HepG2 (cell line): ENCODE results near the gene RAC3. TPM values are rescaled to one million over a fixed set of nuclear protein-coding genes. Genes with fewer than 3 reads are reported as not detected.
A peak's percentile ranks its signal among the peaks of the same experiment; 100 is the strongest.

Experiments used
- CERS6 ChIP-seq: sonication (generic); formaldehyde crosslinking; IDR thresholded peaks from 2 replicates; pipeline ENCODE4 v1.5.0; 2020; ENCODE audit warnings: missing genetic modification reagents
- FOXO1 ChIP-seq: sonication (generic); formaldehyde crosslinking; IDR thresholded peaks from 2 replicates; pipeline ENCODE4 v1.4.0; 2020; ENCODE audit warnings: missing genetic modification reagents
- HOXA5 ChIP-seq: sonication (generic); formaldehyde crosslinking; IDR thresholded peaks from 2 replicates; pipeline ENCODE4 v1.4.0; 2020; ENCODE audit warnings: missing genetic modification reagents
- JUNB ChIP-seq: sonication (generic); formaldehyde crosslinking; IDR thresholded peaks from 2 replicates; pipeline ENCODE4 v1.8.0; 2022; ENCODE audit warnings: missing genetic modification reagents, mild to moderate bottlenecking, borderline replicate concordance
- NFRKB ChIP-seq: fragments of 450-650 bp; IDR thresholded peaks from 2 replicates; pipeline ENCODE4 v1.6.1; 2017
- NPAS2 ChIP-seq: sonication (generic); formaldehyde crosslinking; IDR thresholded peaks from 2 replicates; pipeline ENCODE4 v1.8.0; 2022; ENCODE audit warnings: mild to moderate bottlenecking, missing genetic modification reagents, borderline replicate concordance
- PCBP1 ChIP-seq: fragments of 200-400 bp; formaldehyde crosslinking; IDR thresholded peaks from 2 replicates; pipeline ENCODE4 v1.6.1; 2017; ENCODE audit warnings: mild to moderate bottlenecking, low read depth, low read length, borderline replicate concordance
- POGK ChIP-seq: sonication (generic); formaldehyde crosslinking; conservative IDR thresholded peaks from 2 replicates; pipeline ENCODE4 v1.8.0; 2022; ENCODE audit warnings: mild to moderate bottlenecking, moderate library complexity, missing genetic modification reagents
- RAD21 ChIP-seq: fragments of 450-650 bp; formaldehyde crosslinking; IDR thresholded peaks from 2 replicates; pipeline ENCODE4 v1.5.0; 2020; ENCODE audit warnings: mild to moderate bottlenecking
- RXRA ChIP-seq: sonication (generic); formaldehyde crosslinking; IDR thresholded peaks from 2 replicates; pipeline ENCODE4 v1.5.1; 2020; ENCODE audit warnings: missing genetic modification reagents
- ZFP90 ChIP-seq: sonication (generic); formaldehyde crosslinking; IDR thresholded peaks from 2 replicates; pipeline ENCODE4 v1.8.0; 2022; ENCODE audit warnings: missing genetic modification reagents, mild to moderate bottlenecking, inconsistent platforms, borderline replicate concordance
- ZNF614 ChIP-seq: IDR thresholded peaks from 2 replicates; pipeline ENCODE4 v1.6.1; 2018; ENCODE audit warnings: missing biosample characterization, missing genetic modification reagents, inconsistent platforms, borderline replicate concordance
- ZNF710 ChIP-seq: sonication (generic); formaldehyde crosslinking; IDR thresholded peaks from 2 replicates; pipeline ENCODE4 v1.5.0; 2020; ENCODE audit warnings: mild to moderate bottlenecking, missing genetic modification reagents, borderline replicate concordance
- ZNF790 ChIP-seq: sonication (generic); formaldehyde crosslinking; IDR thresholded peaks from 2 replicates; pipeline ENCODE4 v1.8.0; 2022; ENCODE audit warnings: missing genetic modification reagents, mild to moderate bottlenecking, borderline replicate concordance
- ZNF800 ChIP-seq: sonication (generic); formaldehyde crosslinking; IDR thresholded peaks from 2 replicates; pipeline ENCODE4 v1.4.0; 2020; ENCODE audit warnings: missing genetic modification reagents
- ZNF83 ChIP-seq: sonication (generic); formaldehyde crosslinking; IDR thresholded peaks from 2 replicates; pipeline ENCODE4 v1.4.0; 2020; ENCODE audit warnings: missing genetic modification reagents, mild to moderate bottlenecking, borderline replicate concordance
- ZSCAN31 ChIP-seq: sonication (generic); formaldehyde crosslinking; IDR thresholded peaks from 2 replicates; pipeline ENCODE4 v1.5.0; 2020; ENCODE audit warnings: low read depth, mild to moderate bottlenecking, missing genetic modification reagents
- polyA plus RNA-seq, 8 experiments: library from polyadenylated mRNA; depleted of rRNA in 3 of 8; stranded (reverse) in 7 of 8; unstranded in 1 of 8; fragments of >200 nt; fragmentation: Illumina TruSeq in 4 of 8; extraction: Trizol in 4 of 8; gene quantifications; 2 replicates each; pipeline versions ENCODE4 v1.2.1 to v1.2.3, GENCODE V29; 2011 to 2016; ENCODE audit warnings: low read depth in 4 of 8, missing spikeins in 1 of 8, mixed read lengths in 1 of 8; ENCODE audit not compliant: insufficient read depth in 1 of 8
- total RNA-seq, 5 experiments: library from RNA; depleted of rRNA; stranded (reverse); fragments of >200 nt; fragmentation: Illumina TruSeq; extraction: Trizol; gene quantifications; 2 replicates each; pipeline ENCODE4 v1.2.3, GENCODE V29; 2016; ENCODE audit warnings: low read depth in 1 of 5
- TF ChIP-seq, protein P1 (sequence below): sonication (generic); formaldehyde crosslinking; IDR thresholded peaks from 2 replicates; pipeline ENCODE4 v1.4.0; 2020; ENCODE audit warnings: missing genetic modification reagents
- TF ChIP-seq, protein P2 (sequence below): sonication (generic); formaldehyde crosslinking; IDR thresholded peaks from 2 replicates; pipeline ENCODE4 v1.4.0; 2020; ENCODE audit warnings: mild to moderate bottlenecking, missing genetic modification reagents

Gene RAC3
- total and polyA plus RNA-seq, 2 of the 13 experiments (the other 11 are each of a cell fraction or from before 2014, with no cell fraction given): 10.5 to 21.3 TPM

GRCh38 chr17:82037092-82037888, 5.8 kb downstream of the RAC3 start, which contains the start of gene DCXR (continued):
- TF ChIP-seq POGK: peak; percentile 93; the same call in 1 of the 2 replicates
- TF ChIP-seq RAD21 (CRISPR knock-in tag): peak; percentile 92
- no peak for TF ChIP-seq NPAS2 (CRISPR knock-in tag)
- TF ChIP-seq JUNB (CRISPR knock-in tag): no peak
- peak; percentile 82; the same call in 1 of the 2 replicates for TF ChIP-seq ZSCAN31 (CRISPR knock-in tag)
- TF ChIP-seq ZNF710: peak; percentile 59; the same call in 1 of the 2 replicates
- TF ChIP-seq, protein P1, sequence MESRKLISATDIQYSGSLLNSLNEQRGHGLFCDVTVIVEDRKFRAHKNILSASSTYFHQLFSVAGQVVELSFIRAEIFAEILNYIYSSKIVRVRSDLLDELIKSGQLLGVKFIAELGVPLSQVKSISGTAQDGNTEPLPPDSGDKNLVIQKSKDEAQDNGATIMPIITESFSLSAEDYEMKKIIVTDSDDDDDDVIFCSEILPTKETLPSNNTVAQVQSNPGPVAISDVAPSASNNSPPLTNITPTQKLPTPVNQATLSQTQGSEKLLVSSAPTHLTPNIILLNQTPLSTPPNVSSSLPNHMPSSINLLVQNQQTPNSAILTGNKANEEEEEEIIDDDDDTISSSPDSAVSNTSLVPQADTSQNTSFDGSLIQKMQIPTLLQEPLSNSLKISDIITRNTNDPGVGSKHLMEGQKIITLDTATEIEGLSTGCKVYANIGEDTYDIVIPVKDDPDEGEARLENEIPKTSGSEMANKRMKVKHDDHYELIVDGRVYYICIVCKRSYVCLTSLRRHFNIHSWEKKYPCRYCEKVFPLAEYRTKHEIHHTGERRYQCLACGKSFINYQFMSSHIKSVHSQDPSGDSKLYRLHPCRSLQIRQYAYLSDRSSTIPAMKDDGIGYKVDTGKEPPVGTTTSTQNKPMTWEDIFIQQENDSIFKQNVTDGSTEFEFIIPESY: peak; percentile 87
- peak; percentile 87; the same call in 1 of the 2 replicates for TF ChIP-seq ZNF614
- TF ChIP-seq HOXA5 (CRISPR knock-in tag): 0 out of 2 replicates have a peak, but pooled peaks have one; percentile 50
- TF ChIP-seq ZNF790 (CRISPR knock-in tag): peak; percentile 89; the same call in 1 of the 2 replicates
- peak; percentile 96; the same call in 1 of the 2 replicates for TF ChIP-seq ZNF83 (CRISPR knock-in tag)
- no peak for TF ChIP-seq CERS6 (CRISPR knock-in tag)
- TF ChIP-seq RXRA (CRISPR knock-in tag): peak; percentile 75
- TF ChIP-seq ZFP90 (CRISPR knock-in tag): no peak; the same call in 1 of the 2 replicates
- TF ChIP-seq, protein P2, sequence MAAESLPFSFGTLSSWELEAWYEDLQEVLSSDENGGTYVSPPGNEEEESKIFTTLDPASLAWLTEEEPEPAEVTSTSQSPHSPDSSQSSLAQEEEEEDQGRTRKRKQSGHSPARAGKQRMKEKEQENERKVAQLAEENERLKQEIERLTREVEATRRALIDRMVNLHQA (CRISPR knock-in tag): 0 out of 2 replicates have a peak, but pooled peaks have one; percentile 54
- TF ChIP-seq FOXO1 (CRISPR knock-in tag): peak; percentile 70
- no peak for TF ChIP-seq ZNF800 (CRISPR knock-in tag)
- TF ChIP-seq NFRKB: no peak
- TF ChIP-seq PCBP1: no peak
